GM12874 (cell line): ENCODE data around the gene CRK.

Source experiments
- CTCF ChIP-seq: IDR thresholded peaks from 2 replicates; pipeline ENCODE4 v1.5.1; 2011; ENCODE audit warnings: low read depth, mild to moderate bottlenecking, control low read depth, low read length, moderate library complexity; ENCODE audit not compliant: insufficient read depth

Gene CRK

GRCh38 chr17:1474402-1475189 lies 18.6 kb upstream of the CRK start:
- no peak for TF ChIP-seq CTCF

GRCh38 chr17:1473841-1474240 lies 17.8 kb upstream of the CRK start:
- TF ChIP-seq CTCF, result no peak

GRCh38 chr17:1473170-1473569 lies 17.1 kb upstream of the CRK start:
- TF ChIP-seq CTCF, result peak; percentile 36

GRCh38 chr17:1471911-1472821 lies 16.1 kb upstream of the CRK start:
- no peak for TF ChIP-seq CTCF

GRCh38 chr17:1471490-1471889 lies 15.5 kb upstream of the CRK start:
- TF ChIP-seq CTCF, result no peak

GRCh38 chr17:1470755-1471462 lies 14.9 kb upstream of the CRK start:
- no peak for TF ChIP-seq CTCF
